GM23248 (cell line): Measurements from ENCODE around the gene HBQ1. TPM values are rescaled to one million over a fixed set of nuclear protein-coding genes. Genes with fewer than 3 reads are reported as not detected.
"Not testable (repeated sequence)": the region's sequence is repeated elsewhere in the genome, so short reads cannot be mapped to it uniquely, and the experiment has no call there.

Experiments used
- DNase-seq: peaks from one replicate; pipeline ENCODE4 v3.0.0-alpha.2; 2015
- H2AFZ ChIP-seq: fragments of 200-600 bp; sonication (generic); 2 replicates; pipeline ENCODE4 v1.6.1; 2016; ENCODE audit warnings: antibody characterized with exemption
- H3F3A ChIP-seq: fragments of 200-600 bp; sonication (generic); 2 replicates; pipeline ENCODE4 v1.6.1; 2016; ENCODE audit warnings: mild to moderate bottlenecking, antibody characterized with exemption, mixed run types; ENCODE audit not compliant: insufficient read depth
- H3K27ac ChIP-seq: fragments of 200-600 bp; sonication (generic); 2 replicates; pipeline ENCODE4 v1.5.1; 2016; ENCODE audit warnings: mild to moderate bottlenecking
- H3K27me3 ChIP-seq: fragments of 200-600 bp; sonication (generic); replicated peaks from 2 replicates; pipeline ENCODE4 v1.6.1; 2016; ENCODE audit warnings: mild to moderate bottlenecking; ENCODE audit not compliant: insufficient read depth
- H3K36me3 ChIP-seq: fragments of 200-600 bp; sonication (generic); 2 replicates; pipeline ENCODE4 v1.6.1; 2016; ENCODE audit warnings: low read depth, mild to moderate bottlenecking
- H3K4me1 ChIP-seq: fragments of 200-600 bp; sonication (generic); 2 replicates; pipeline ENCODE4 v1.6.1; 2016; ENCODE audit warnings: mild to moderate bottlenecking; ENCODE audit not compliant: insufficient read depth
- H3K4me2 ChIP-seq: fragments of 200-600 bp; sonication (generic); one replicate; pipeline ENCODE4 v1.6.1; 2016; ENCODE audit warnings: mild to moderate bottlenecking; ENCODE audit not compliant: unreplicated experiment
- H3K4me3 ChIP-seq: fragments of 200-600 bp; sonication (generic); 2 replicates; pipeline ENCODE4 v1.5.1; 2016; ENCODE audit warnings: mild to moderate bottlenecking
- H3K79me2 ChIP-seq: fragments of 200-600 bp; sonication (generic); 2 replicates; pipeline ENCODE4 v1.6.1; 2016; ENCODE audit warnings: mild to moderate bottlenecking; ENCODE audit not compliant: insufficient read depth
- H3K9ac ChIP-seq: fragments of 200-600 bp; sonication (generic); 2 replicates; pipeline ENCODE4 v1.6.1; 2016; ENCODE audit warnings: mild to moderate bottlenecking
- H3K9me2 ChIP-seq: fragments of 200-600 bp; sonication (generic); 2 replicates; pipeline ENCODE4 v1.6.1; 2016; ENCODE audit warnings: mixed run types, mild to moderate bottlenecking, moderate library complexity; ENCODE audit not compliant: insufficient read depth
- H3K9me3 ChIP-seq: fragments of 200-600 bp; sonication (generic); one replicate; pipeline ENCODE4 v1.6.1; 2017; ENCODE audit warnings: low read depth
- H4K20me1 ChIP-seq: fragments of 200-600 bp; sonication (generic); 2 replicates; pipeline ENCODE4 v1.6.0; 2016; ENCODE audit not compliant: insufficient read depth
- EZH2 ChIP-seq: fragments of 200-600 bp; sonication (generic); IDR thresholded peaks from 2 replicates; pipeline ENCODE4 v1.6.1; 2018; ENCODE audit warnings: antibody characterized with exemption, mild to moderate bottlenecking; ENCODE audit not compliant: insufficient read depth, poor library complexity, severe bottlenecking
- EZH2phosphoT487 ChIP-seq: fragments of 200-600 bp; sonication (generic); IDR thresholded peaks from 2 replicates; pipeline ENCODE4 v1.6.1; 2018; ENCODE audit warnings: antibody characterized with exemption, moderate library complexity, mild to moderate bottlenecking, low read depth; ENCODE audit not compliant: insufficient read depth
- WGBS, 2 experiments: methylation state at CpG; one replicate each; pipeline ENCODE4 v1.1.6; 2015 to 2017; ENCODE audit warnings: low lambda C conversion rate in 2 of 2, low coverage in 1 of 2; ENCODE audit errors: missing lambda C conversion rate in 2 of 2; 5-methylcytosine and 5-hydroxymethylcytosine counted together
- in situ Hi-C: fragments of 300-500 bp; cut with MboI; formaldehyde crosslinking; loops from 2 replicates; pipeline ENCODE4 v1.15.0; 2020
- polyA plus RNA-seq: library from polyadenylated mRNA; unstranded; fragments of >200 nt; fragmentation: Nextera tagmentation; extraction: Ambion mirVana; gene quantifications from 2 replicates; pipeline ENCODE4 v1.2.1, GENCODE V29; 2016
- total RNA-seq: library from RNA; depleted of rRNA; stranded (reverse); fragments of >200 nt; shearing (Covaris generic); gene quantifications from 2 replicates; pipeline ENCODE4 v1.2.3, GENCODE V29; 2014

The HBQ1 gene
- total and polyA plus RNA-seq, 2 experiments from 2014 or later, result not detected

GRCh38 chr16:152141-153128 is 27.8 kb upstream of the HBQ1 start, which contains the start of gene HBZ:
TSS of gene HBZ (plus strand) at chr16:152644. CDS start at chr16:152910, 266 bp downstream.
- no peak within 1 kb of the TSS for H3K4me2 ChIP-seq
- H4K20me1 ChIP-seq, result no peaks in the 10 kb centered on the region
- H3K9me3 ChIP-seq, result no peaks in the 10 kb centered on the region
- no peaks in the 10 kb centered on the region for H3F3A ChIP-seq
- peaks cover 17% of the 10 kb centered on the region for H3K27me3 ChIP-seq
- H3K79me2 ChIP-seq, result no peaks in the 10 kb centered on the region
- H3K27ac ChIP-seq, result no peak within 1 kb of the TSS
- TF ChIP-seq EZH2phosphoT487 (no peak), EZH2 (no peak)
- no peaks in the 10 kb centered on the region for H3K4me1 ChIP-seq
- in situ Hi-C loops, result no loop called here
- no peak for DNase-seq
- no peak within 1 kb of the TSS for H3K4me3 ChIP-seq
- no peak within 1 kb of the TSS for H3K9ac ChIP-seq
- WGBS, 2 experiments, result 78 to 79% methylated on average over 16 to 17 of the region's 17 CpGs
- no peak within 1 kb of the TSS for H2AFZ ChIP-seq
- H3K36me3 ChIP-seq, result no peaks in the 10 kb centered on the region
- H3K9me2 ChIP-seq, result no peaks in the 10 kb centered on the region

GRCh38 chr16:153129-153521 is 27.1 kb upstream of the HBQ1 start:
- H3K79me2 ChIP-seq, in situ Hi-C loops, H3K4me3 ChIP-seq, H3F3A ChIP-seq, H3K36me3 ChIP-seq, H3K27ac ChIP-seq, H3K4me2 ChIP-seq, DNase-seq, H2AFZ ChIP-seq, H3K4me1 ChIP-seq, H3K9me3 ChIP-seq, H4K20me1 ChIP-seq, H3K9me2 ChIP-seq, H3K9ac ChIP-seq: not testable (repeated sequence)
- peaks cover 23% of the 10 kb centered on the region for H3K27me3 ChIP-seq
- WGBS, 2 experiments, result 36 to 100% methylated on average over 1 to 4 of the region's 6 CpGs

GRCh38 chr16:153550-154216 is 26.6 kb upstream of the HBQ1 start:
- H3K9me2 ChIP-seq, H3K4me2 ChIP-seq, H3K27ac ChIP-seq, H3F3A ChIP-seq, H3K4me1 ChIP-seq, H3K36me3 ChIP-seq, H3K79me2 ChIP-seq, in situ Hi-C loops, H3K9me3 ChIP-seq, H4K20me1 ChIP-seq, H2AFZ ChIP-seq, H3K9ac ChIP-seq, H3K4me3 ChIP-seq, DNase-seq: not testable (repeated sequence)
- no CpG with 5 or more reads among the region's 74 CpGs for WGBS, 2 experiments
- peaks cover 23% of the 10 kb centered on the region for H3K27me3 ChIP-seq

DNA sequence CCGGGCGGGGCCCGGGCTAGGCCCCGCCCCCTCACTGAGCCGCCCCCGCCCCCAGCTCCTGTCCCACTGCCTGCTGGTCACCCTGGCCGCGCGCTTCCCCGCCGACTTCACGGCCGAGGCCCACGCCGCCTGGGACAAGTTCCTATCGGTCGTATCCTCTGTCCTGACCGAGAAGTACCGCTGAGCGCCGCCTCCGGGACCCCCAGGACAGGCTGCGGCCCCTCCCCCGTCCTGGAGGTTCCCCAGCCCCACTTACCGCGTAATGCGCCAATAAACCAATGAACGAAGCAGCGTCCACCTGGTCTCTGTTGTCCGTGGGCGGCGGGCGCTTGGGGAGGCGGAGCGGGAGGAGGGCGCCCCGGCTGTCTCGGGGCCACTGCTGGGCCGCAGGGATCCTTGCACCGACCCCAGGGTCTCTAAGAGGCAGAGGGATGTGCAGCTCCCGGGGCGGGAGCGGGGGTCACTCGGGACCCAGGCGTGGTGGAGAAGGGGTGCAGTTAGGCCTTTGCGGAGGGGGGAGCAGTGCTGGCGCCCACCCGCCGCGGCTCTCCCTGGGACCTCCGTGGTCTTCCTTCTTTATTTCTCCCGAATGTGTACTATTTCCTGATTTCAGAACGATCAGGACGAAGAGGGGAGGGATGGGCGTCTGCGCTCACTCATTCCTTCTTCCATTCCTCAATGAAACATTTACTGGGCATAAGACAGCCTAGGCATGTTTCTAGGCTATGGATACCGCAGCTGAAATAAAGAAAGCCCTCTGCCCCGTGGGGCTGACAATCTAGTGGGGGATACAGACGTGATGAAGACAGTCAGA is 25.8 kb upstream of the HBQ1 start:
- Histone ChIP-seq H3K9ac (no peak overlapping the region), H3K79me2 (no peaks in the 10 kb centered on the region), H3F3A (no peaks in the 10 kb centered on the region), H4K20me1 (no peaks in the 10 kb centered on the region), H3K9me2 (no peaks in the 10 kb centered on the region), H3K27me3 (peaks cover 23% of the 10 kb centered on the region), H2AFZ (peak overlapping the region; percentile 75), H3K36me3 (no peaks in the 10 kb centered on the region), H3K4me1 (no peaks in the 10 kb centered on the region), H3K27ac (no peak overlapping the region), H3K9me3 (no peaks in the 10 kb centered on the region), H3K4me3 (peak overlapping the region; percentile 68), H3K4me2 (peak overlapping the region; percentile 72)
- 5% methylated on average over 40 to 43 of the region's 59 CpGs for WGBS, 2 experiments
- in situ Hi-C loops, result no loop called here
- TF ChIP-seq EZH2phosphoT487 (no peak), EZH2 (no peak)
- peak; percentile 44 for DNase-seq
